Smooth muscle cell (in vitro differentiated cells): ENCODE results near the gene EPHA6. TPM values are rescaled to one million over a fixed set of nuclear protein-coding genes. Genes with fewer than 3 reads are reported as not detected.

Source experiments
- DNase-seq: peaks from one replicate; lab custom pipeline; 2025; ENCODE audit not compliant: unreplicated experiment; lab: John Stamatoyannopoulos, UW
- H2AFZ ChIP-seq: fragments of 200-600 bp; sonication (generic); 2 replicates; pipeline ENCODE4 v1.6.0; 2016; ENCODE audit warnings: antibody characterized with exemption, low read depth, mild to moderate bottlenecking
- H3F3A ChIP-seq: fragments of 200-600 bp; sonication (generic); 2 replicates; pipeline ENCODE4 v1.6.0; 2017; ENCODE audit warnings: antibody characterized with exemption, low read depth
- H3K27ac ChIP-seq: fragments of 200-600 bp; sonication (generic); 2 replicates; pipeline ENCODE4 v1.5.1; 2016; ENCODE audit warnings: low read depth, mild to moderate bottlenecking
- H3K27me3 ChIP-seq: fragments of 200-600 bp; sonication (generic); 2 replicates; pipeline ENCODE4 v1.6.1; 2016; ENCODE audit warnings: low read depth, mild to moderate bottlenecking
- H3K36me3 ChIP-seq: fragments of 200-600 bp; sonication (generic); 2 replicates; pipeline ENCODE4 v1.5.1; 2016; ENCODE audit warnings: low read depth
- H3K4me1 ChIP-seq: fragments of 200-600 bp; sonication (generic); 2 replicates; pipeline ENCODE4 v1.5.1; 2016; ENCODE audit warnings: low read depth
- H3K4me2 ChIP-seq: fragments of 200-600 bp; sonication (generic); 2 replicates; pipeline ENCODE4 v1.6.0; 2016; ENCODE audit warnings: mild to moderate bottlenecking
- H3K4me3 ChIP-seq: fragments of 200-600 bp; sonication (generic); 2 replicates; pipeline ENCODE4 v1.5.1; 2016; ENCODE audit warnings: mild to moderate bottlenecking
- H3K79me2 ChIP-seq: fragments of 200-600 bp; sonication (generic); 2 replicates; pipeline ENCODE4 v1.6.0; 2016; ENCODE audit warnings: low read depth, mild to moderate bottlenecking
- H3K9ac ChIP-seq: fragments of 200-600 bp; sonication (generic); 2 replicates; pipeline ENCODE4 v1.6.0; 2016; ENCODE audit warnings: low read depth
- H3K9me3 ChIP-seq: fragments of 200-600 bp; sonication (generic); replicated peaks from 2 replicates; pipeline ENCODE4 v1.5.1; 2016; ENCODE audit warnings: low read depth
- H4K20me1 ChIP-seq: fragments of 200-600 bp; sonication (generic); 2 replicates; pipeline ENCODE4 v1.6.0; 2016; ENCODE audit warnings: low read depth
- WGBS: methylation state at CpG from one replicate; pipeline ENCODE4 v1.1.7; 2016; ENCODE audit warnings: low lambda C conversion rate; 5-methylcytosine and 5-hydroxymethylcytosine counted together
- polyA plus RNA-seq: library from polyadenylated mRNA; unstranded; fragments of >200 nt; fragmentation: Nextera tagmentation; extraction: Ambion mirVana; gene quantifications from 2 replicates; pipeline ENCODE4 v1.2.1, GENCODE V29; 2016
- total RNA-seq: library from RNA; depleted of rRNA; stranded (reverse); fragments of >200 nt; gene quantifications from 2 replicates; pipeline ENCODE4 v1.2.3, GENCODE V29; 2014
- TF ChIP-seq, protein P1 (sequence below): fragments of 200-600 bp; sonication (generic); IDR thresholded peaks from 2 replicates; pipeline ENCODE4 v1.5.1; 2017; ENCODE audit warnings: borderline replicate concordance, mild to moderate bottlenecking, antibody characterized with exemption; ENCODE audit not compliant: insufficient read depth, poor library complexity, severe bottlenecking

EPHA6 gene
- total and polyA plus RNA-seq, 2 experiments from 2014 or later = 0.36 to 0.51 TPM

DNA sequence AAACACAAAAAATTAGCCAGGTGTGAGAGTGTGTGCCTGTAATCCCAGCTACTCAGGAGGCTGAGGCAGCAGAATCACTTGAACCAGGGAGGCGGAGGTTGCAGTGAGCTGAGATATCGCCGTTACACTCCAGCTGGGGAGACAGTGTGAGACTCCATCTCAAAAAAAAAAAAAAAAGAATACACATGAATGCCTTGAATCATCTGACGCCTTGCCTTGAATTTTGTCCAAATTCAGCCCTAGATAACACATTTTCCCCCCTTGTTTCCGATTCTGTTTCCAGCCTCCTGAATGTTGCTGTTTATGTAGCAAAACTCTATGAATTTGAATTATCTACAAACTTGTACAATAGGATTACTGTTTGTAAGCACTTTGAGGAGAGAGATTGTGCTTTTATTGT is 851.5 kb downstream of the EPHA6 start:
- H2AFZ ChIP-seq = no peak overlapping the region
- no peaks in the 10 kb centered on the region for H3K27me3 ChIP-seq

DNA sequence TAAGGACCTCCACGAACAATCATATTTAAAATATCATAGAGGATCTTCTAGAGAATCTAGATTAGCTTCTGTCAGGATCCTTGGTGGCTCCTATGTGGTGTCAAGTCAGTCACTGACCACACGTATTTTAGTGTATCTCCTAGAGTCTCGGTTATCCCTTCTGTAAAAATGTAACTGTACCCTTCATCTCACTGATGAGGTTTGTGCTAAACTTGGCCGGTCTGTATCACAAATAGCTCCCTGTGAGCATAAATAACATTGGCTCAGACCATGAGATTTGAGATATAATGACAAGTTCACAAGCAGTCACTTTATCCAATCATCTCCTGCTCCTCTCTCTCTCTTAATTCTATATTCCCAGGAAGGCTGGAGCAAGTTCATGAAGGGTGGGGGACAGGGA is 856.6 kb downstream of the EPHA6 start:
- Histone ChIP-seq H3K4me3 (no peak overlapping the region), H3K9me3 (no peaks in the 10 kb centered on the region), H3K4me2 (no peak overlapping the region), H3K36me3 (no peaks in the 10 kb centered on the region), H4K20me1 (no peaks in the 10 kb centered on the region), H3K4me1 (no peaks in the 10 kb centered on the region), H3K27me3 (no peaks in the 10 kb centered on the region), H3K79me2 (no peaks in the 10 kb centered on the region), H2AFZ (no peak overlapping the region), H3F3A (no peaks in the 10 kb centered on the region), H3K27ac (no peak overlapping the region), H3K9ac (no peak overlapping the region)
- 90% methylated on average over 4 of the region's 4 CpGs for WGBS
- TF ChIP-seq, protein P1, sequence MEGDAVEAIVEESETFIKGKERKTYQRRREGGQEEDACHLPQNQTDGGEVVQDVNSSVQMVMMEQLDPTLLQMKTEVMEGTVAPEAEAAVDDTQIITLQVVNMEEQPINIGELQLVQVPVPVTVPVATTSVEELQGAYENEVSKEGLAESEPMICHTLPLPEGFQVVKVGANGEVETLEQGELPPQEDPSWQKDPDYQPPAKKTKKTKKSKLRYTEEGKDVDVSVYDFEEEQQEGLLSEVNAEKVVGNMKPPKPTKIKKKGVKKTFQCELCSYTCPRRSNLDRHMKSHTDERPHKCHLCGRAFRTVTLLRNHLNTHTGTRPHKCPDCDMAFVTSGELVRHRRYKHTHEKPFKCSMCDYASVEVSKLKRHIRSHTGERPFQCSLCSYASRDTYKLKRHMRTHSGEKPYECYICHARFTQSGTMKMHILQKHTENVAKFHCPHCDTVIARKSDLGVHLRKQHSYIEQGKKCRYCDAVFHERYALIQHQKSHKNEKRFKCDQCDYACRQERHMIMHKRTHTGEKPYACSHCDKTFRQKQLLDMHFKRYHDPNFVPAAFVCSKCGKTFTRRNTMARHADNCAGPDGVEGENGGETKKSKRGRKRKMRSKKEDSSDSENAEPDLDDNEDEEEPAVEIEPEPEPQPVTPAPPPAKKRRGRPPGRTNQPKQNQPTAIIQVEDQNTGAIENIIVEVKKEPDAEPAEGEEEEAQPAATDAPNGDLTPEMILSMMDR = no peak
- DNase-seq = no peak

More for the DNA sequence above, 851.5 kb downstream of the EPHA6 start:
- no peaks in the 10 kb centered on the region for H3K4me1 ChIP-seq
- H3F3A ChIP-seq = no peaks in the 10 kb centered on the region
- WGBS = 92% methylated on average over 5 of the region's 5 CpGs
- no peaks in the 10 kb centered on the region for H3K9me3 ChIP-seq
- no peaks in the 10 kb centered on the region for H3K36me3 ChIP-seq
- H3K4me3 ChIP-seq = no peak overlapping the region
- no peak overlapping the region for H3K4me2 ChIP-seq
- TF ChIP-seq, protein P1 = no peak
- H4K20me1 ChIP-seq = no peaks in the 10 kb centered on the region
- H3K79me2 ChIP-seq = no peaks in the 10 kb centered on the region
- DNase-seq = no peak
- no peak overlapping the region for H3K9ac ChIP-seq
- no peak overlapping the region for H3K27ac ChIP-seq

DNA sequence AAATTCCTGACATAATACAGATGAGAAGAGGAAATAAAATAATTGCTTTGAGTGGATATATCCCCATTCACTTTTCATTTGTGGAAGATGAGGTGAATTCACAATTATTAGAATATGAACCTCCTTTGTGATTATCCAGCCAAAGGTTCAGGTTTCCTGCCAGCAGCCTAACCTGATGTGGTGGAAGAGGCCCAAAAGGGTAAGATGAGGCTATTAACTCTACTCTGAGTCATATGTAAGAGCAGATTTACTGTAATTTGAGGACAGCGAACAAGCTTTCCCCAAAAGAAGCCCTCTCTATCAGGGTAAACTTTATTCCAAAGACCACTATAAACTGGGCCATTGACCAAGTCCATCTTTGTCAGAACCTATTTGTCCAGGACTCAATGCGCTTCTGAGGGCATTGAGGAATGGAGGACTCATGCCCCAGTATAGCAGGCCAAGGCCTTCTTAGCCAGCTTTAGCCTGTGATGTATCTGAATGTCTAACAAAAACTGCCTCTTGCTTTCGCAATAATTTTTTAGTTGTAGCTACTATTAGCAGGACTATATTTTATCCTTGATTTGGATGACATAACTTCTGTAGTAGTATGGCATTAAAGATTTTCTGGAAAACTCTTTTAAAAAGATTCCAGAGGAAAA is 859.1 kb downstream of the EPHA6 start:
- Histone ChIP-seq H3K4me3 (no peak overlapping the region), H3K27me3 (no peaks in the 10 kb centered on the region), H3K36me3 (no peaks in the 10 kb centered on the region), H2AFZ (no peak overlapping the region), H3K9me3 (no peaks in the 10 kb centered on the region), H3K4me2 (no peak overlapping the region), H3F3A (no peaks in the 10 kb centered on the region), H3K79me2 (no peaks in the 10 kb centered on the region), H3K9ac (no peak overlapping the region), H3K27ac (no peak overlapping the region), H4K20me1 (no peaks in the 10 kb centered on the region), H3K4me1 (no peaks in the 10 kb centered on the region)
- no peak for DNase-seq
- 90% methylated on average over 3 of the region's 3 CpGs for WGBS
- TF ChIP-seq, protein P1 = no peak

DNA sequence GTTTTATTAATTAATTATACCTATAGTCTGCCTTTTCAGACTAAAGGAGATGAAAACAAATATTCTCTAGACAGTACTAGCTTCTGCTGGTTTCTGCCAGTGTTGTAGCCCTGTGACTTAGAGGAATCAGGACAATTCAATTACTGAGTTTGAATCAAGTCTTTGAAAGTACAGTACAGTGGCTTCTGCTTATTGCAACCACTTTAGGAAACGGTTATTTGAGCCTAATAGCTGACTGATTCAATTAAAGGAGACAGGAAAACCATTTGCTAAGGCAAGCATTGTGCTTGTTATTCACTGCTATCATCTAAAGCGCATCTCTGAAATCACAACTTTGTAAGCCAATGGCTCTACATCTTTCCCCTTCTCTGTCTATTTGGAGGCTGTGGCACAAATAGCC is 860.1 kb downstream of the EPHA6 start:
- Histone ChIP-seq H3K79me2 (no peaks in the 10 kb centered on the region), H3F3A (no peaks in the 10 kb centered on the region), H3K4me1 (no peaks in the 10 kb centered on the region), H2AFZ (no peak overlapping the region), H3K9me3 (no peaks in the 10 kb centered on the region), H3K36me3 (no peaks in the 10 kb centered on the region), H3K9ac (no peak overlapping the region), H3K27ac (no peak overlapping the region), H3K27me3 (no peaks in the 10 kb centered on the region), H3K4me3 (no peak overlapping the region), H4K20me1 (no peaks in the 10 kb centered on the region), H3K4me2 (no peak overlapping the region)
- DNase-seq = no peak
- WGBS = 83% methylated on average over 2 of the region's 2 CpGs
- TF ChIP-seq, protein P1 = no peak
